Forelimb muscle (tissue), 1 donor: Measurements from ENCODE around the gene DNAAF1. TPM values are rescaled to one million over a fixed set of nuclear protein-coding genes. Genes with fewer than 3 reads are reported as not detected.
"Not testable (repeated sequence)": the region's sequence is repeated elsewhere in the genome, so short reads cannot be mapped to it uniquely, and the experiment has no call there.

Experiments
- DNase-seq: peaks from one replicate; pipeline ENCODE4 v3.0.0-alpha.2; 2013; ENCODE audit warnings: low read depth
- polyA plus RNA-seq: library from polyadenylated mRNA; unstranded; fragments of 120-200 nt; gene quantifications from one replicate; pipeline ENCODE4 v1.2.1, GENCODE V29; 2013; ENCODE audit not compliant: insufficient read length

Gene DNAAF1
- polyA plus RNA-seq, 1 donor = 0.33 TPM

GRCh38 chr16:84207879-84208278 is 62.8 kb downstream of the DNAAF1 start:
- no peak for DNase-seq

GRCh38 chr16:84209989-84210388 is 64.9 kb downstream of the DNAAF1 start:
- no peak for DNase-seq

GRCh38 chr16:84212154-84212553 is 67.0 kb downstream of the DNAAF1 start:
- no peak for DNase-seq

- DNase-seq = no peak
Observed at GRCh38 chr16:84212631-84213030, 67.5 kb downstream of the DNAAF1 start.

GRCh38 chr16:84214451-84215066 is 69.5 kb downstream of the DNAAF1 start:
- DNase-seq = no peak

- DNase-seq = no peak
Observed at GRCh38 chr16:84215531-84215930, 70.4 kb downstream of the DNAAF1 start.

GRCh38 chr16:84216144-84216543 is 71.0 kb downstream of the DNAAF1 start:
- DNase-seq = not testable (repeated sequence)

GRCh38 chr16:84218176-84218823 is 73.2 kb downstream of the DNAAF1 start:
- no peak for DNase-seq

- no peak for DNase-seq
Observed at GRCh38 chr16:84218956-84219355, 73.8 kb downstream of the DNAAF1 start.

GRCh38 chr16:84220851-84221250 is 75.7 kb downstream of the DNAAF1 start:
- DNase-seq = no peak

- no peak for DNase-seq
Observed at GRCh38 chr16:84223456-84223855, 78.3 kb downstream of the DNAAF1 start.

- DNase-seq = no peak
Observed at GRCh38 chr16:84224554-84224953, 79.4 kb downstream of the DNAAF1 start.

- DNase-seq = no peak
Observed at GRCh38 chr16:84225126-84225525, 80.0 kb downstream of the DNAAF1 start.

- DNase-seq = no peak
Observed at GRCh38 chr16:84225571-84225970, 80.5 kb downstream of the DNAAF1 start.

- DNase-seq = no peak
Observed at GRCh38 chr16:84226026-84226425, 80.9 kb downstream of the DNAAF1 start.

Other genes starting within 250 kb of the DNAAF1 start
- 3.9 TPM for gene MLYCD, start 246.2 kb upstream of the DNAAF1 start, polyA plus RNA-seq
- 0.59 TPM for gene OSGIN1, start 192.1 kb upstream of the DNAAF1 start, polyA plus RNA-seq
- gene NECAB2, start 177.1 kb upstream of the DNAAF1 start, polyA plus RNA-seq = 0.66 TPM
- gene SLC38A8, start 102.5 kb upstream of the DNAAF1 start, polyA plus RNA-seq = not detected
- 61.1 TPM for gene MBTPS1, start 28.4 kb upstream of the DNAAF1 start, polyA plus RNA-seq
- 17.3 TPM for gene HSDL1, start 131 bp upstream of the DNAAF1 start, polyA plus RNA-seq
- 26.1 TPM for gene TAF1C, start 41.7 kb downstream of the DNAAF1 start, polyA plus RNA-seq
- 0.94 TPM for gene ADAD2, start 45.8 kb downstream of the DNAAF1 start, polyA plus RNA-seq
- 0.03 TPM for gene KCNG4, start 94.7 kb downstream of the DNAAF1 start, polyA plus RNA-seq
- gene WFDC1, start 149.6 kb downstream of the DNAAF1 start, polyA plus RNA-seq = 1.8 TPM
- 0.38 TPM for gene ATP2C2, start 223.2 kb downstream of the DNAAF1 start, polyA plus RNA-seq